ENCODE data around the gene MARCHF3. TPM values are rescaled to one million over a fixed set of nuclear protein-coding genes. Genes with fewer than 3 reads are reported as not detected.

MARCHF3 gene
- total RNA-seq, 1 experiment from 2014 or later, result 5.4 TPM

- TF ChIP-seq CTCF (IDR thresholded peaks at IDR 0.05; ENCODE audit: unreplicated experiment), result no peak
- Mint-ChIP-seq H3K36me3 (ENCODE audit: insufficient read depth, unreplicated experiment) (peaks cover 49% of the 10 kb centered on the region), H3K4me3 (ENCODE audit: unreplicated experiment) (no peak overlapping the region), H3K27ac (ENCODE audit: low read depth, unreplicated experiment) (no peak overlapping the region), H3K27me3 (ENCODE audit: insufficient read depth, unreplicated experiment) (no peaks in the 10 kb centered on the region), H3K9me3 (ENCODE audit: unreplicated experiment) (no peaks in the 10 kb centered on the region), H3K4me1 (ENCODE audit: insufficient read depth, unreplicated experiment) (no peaks in the 10 kb centered on the region)
- no TSS peak for BruUV-seq (replicated peaks)
- ChIA-PET POLR2A (no interaction called here), CTCF (interaction anchor here (1.6 kb wide), 1 partner anchor 9 kb away, joined by 7 read pairs; no protein-coding TSS in a partner anchor)
- no peak for DNase-seq (ENCODE audit: unreplicated experiment)
- intact Hi-C loops (cut with micrococcal nuclease), result no loop called here
Measured at GRCh38 chr5:126829098-126829497, 201.3 kb downstream of the MARCHF3 start.

GRCh38 chr5:126826619-126827215 is 203.6 kb downstream of the MARCHF3 start:
- ChIA-PET POLR2A (interaction anchor here (0.9 kb wide), 1 partner anchor 25 kb away, joined by 4 read pairs; no protein-coding TSS in a partner anchor), CTCF (interaction anchor here (0.6 to 2.4 kb wide), 7 partner anchors 11 to 667 kb away, joined by 3 to 14 read pairs (median 3); no protein-coding TSS in a partner anchor)
- no peaks in the 10 kb centered on the region for H3K9me3 Mint-ChIP-seq (ENCODE audit: unreplicated experiment)
- BruUV-seq (replicated peaks), result no TSS peak
- no peaks in the 10 kb centered on the region for H3K4me1 Mint-ChIP-seq (ENCODE audit: insufficient read depth, unreplicated experiment)
- DNase-seq (ENCODE audit: unreplicated experiment), result no peak
- H3K4me3 Mint-ChIP-seq (ENCODE audit: unreplicated experiment), result no peak overlapping the region
- intact Hi-C loops (cut with micrococcal nuclease), result no loop called here
- TF ChIP-seq CTCF (IDR thresholded peaks at IDR 0.05; ENCODE audit: unreplicated experiment), result no peak
- H3K36me3 Mint-ChIP-seq (ENCODE audit: insufficient read depth, unreplicated experiment), result peaks cover 41% of the 10 kb centered on the region
- no peaks in the 10 kb centered on the region for H3K27me3 Mint-ChIP-seq (ENCODE audit: insufficient read depth, unreplicated experiment)
- no peak overlapping the region for H3K27ac Mint-ChIP-seq (ENCODE audit: low read depth, unreplicated experiment)

GRCh38 chr5:126819253-126819652 is 211.1 kb downstream of the MARCHF3 start:
- DNase-seq (ENCODE audit: unreplicated experiment), result no peak
- intact Hi-C loops (cut with micrococcal nuclease), result no loop called here
- H3K27me3 Mint-ChIP-seq (ENCODE audit: insufficient read depth, unreplicated experiment), result no peaks in the 10 kb centered on the region
- no peaks in the 10 kb centered on the region for H3K4me1 Mint-ChIP-seq (ENCODE audit: insufficient read depth, unreplicated experiment)
- POLR2A ChIA-PET, result no interaction called here
- no TSS peak for BruUV-seq (replicated peaks)
- no peak overlapping the region for H3K4me3 Mint-ChIP-seq (ENCODE audit: unreplicated experiment)
- H3K36me3 Mint-ChIP-seq (ENCODE audit: insufficient read depth, unreplicated experiment), result peaks cover 31% of the 10 kb centered on the region
- TF ChIP-seq CTCF (IDR thresholded peaks at IDR 0.05; ENCODE audit: unreplicated experiment), result no peak
- H3K9me3 Mint-ChIP-seq (ENCODE audit: unreplicated experiment), result no peaks in the 10 kb centered on the region
- CTCF ChIA-PET, result interaction anchor here (0.6 kb wide), 1 partner anchor 144 kb away, joined by 3 read pairs; no protein-coding TSS in a partner anchor
- no peak overlapping the region for H3K27ac Mint-ChIP-seq (ENCODE audit: low read depth, unreplicated experiment)

GRCh38 chr5:126818736-126819135 is 211.6 kb downstream of the MARCHF3 start:
- ChIA-PET POLR2A (no interaction called here), CTCF (interaction anchor here (0.6 to 1.0 kb wide), 2 partner anchors 17 to 143 kb away, joined by 3 to 4 read pairs; no protein-coding TSS in a partner anchor)
- H3K27me3 Mint-ChIP-seq (ENCODE audit: insufficient read depth, unreplicated experiment), result no peaks in the 10 kb centered on the region
- H3K9me3 Mint-ChIP-seq (ENCODE audit: unreplicated experiment), result no peaks in the 10 kb centered on the region
- TF ChIP-seq CTCF (IDR thresholded peaks at IDR 0.05; ENCODE audit: unreplicated experiment), result no peak
- H3K4me1 Mint-ChIP-seq (ENCODE audit: insufficient read depth, unreplicated experiment), result no peaks in the 10 kb centered on the region
- no TSS peak for BruUV-seq (replicated peaks)
- no peak overlapping the region for H3K27ac Mint-ChIP-seq (ENCODE audit: low read depth, unreplicated experiment)
- intact Hi-C loops (cut with micrococcal nuclease), result no loop called here
- peaks cover 34% of the 10 kb centered on the region for H3K36me3 Mint-ChIP-seq (ENCODE audit: insufficient read depth, unreplicated experiment)
- H3K4me3 Mint-ChIP-seq (ENCODE audit: unreplicated experiment), result no peak overlapping the region
- DNase-seq (ENCODE audit: unreplicated experiment), result no peak

Other genes with a start within 250 kb of the MARCHF3 start
- 10.8 and 11.1 TPM in 2 replicates for gene C5orf63, start 42.9 kb upstream of the MARCHF3 start, total RNA-seq (2022)

Measured in MCF 10A (cell line).